ENCODE measurements around the gene CD44.

Gene CD44

DNA sequence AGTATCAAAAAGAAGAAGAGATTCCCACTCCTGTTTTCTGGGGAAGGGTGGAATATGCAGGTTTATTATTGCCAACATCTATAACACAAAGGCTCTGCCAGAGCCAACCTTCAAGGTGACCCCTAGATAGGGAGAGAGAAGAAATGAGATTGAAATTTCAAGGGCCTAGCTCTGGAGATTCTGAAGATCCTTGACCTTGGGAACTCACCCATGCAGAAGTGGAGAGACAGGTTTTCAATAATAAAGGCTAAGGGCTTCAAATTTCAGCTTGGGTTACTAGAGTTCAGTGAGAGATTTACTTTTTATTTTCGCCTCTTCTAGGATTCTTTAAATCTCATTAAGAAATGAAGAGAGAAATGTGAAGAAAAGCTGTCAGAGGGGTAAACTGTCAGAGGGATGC, 98.4 kb downstream of the CD44 start:
- H3K36me3 ChIP-seq (ENCODE audit: control insufficient read depth, low read length): no peaks in the 10 kb centered on the region
- H3K4me3 ChIP-seq (ENCODE audit: low read length): no peak overlapping the region
- H3K9me3 ChIP-seq (ENCODE audit: control insufficient read depth, insufficient read depth, low read length): no peaks in the 10 kb centered on the region
- TF ChIP-seq, protein P1, sequence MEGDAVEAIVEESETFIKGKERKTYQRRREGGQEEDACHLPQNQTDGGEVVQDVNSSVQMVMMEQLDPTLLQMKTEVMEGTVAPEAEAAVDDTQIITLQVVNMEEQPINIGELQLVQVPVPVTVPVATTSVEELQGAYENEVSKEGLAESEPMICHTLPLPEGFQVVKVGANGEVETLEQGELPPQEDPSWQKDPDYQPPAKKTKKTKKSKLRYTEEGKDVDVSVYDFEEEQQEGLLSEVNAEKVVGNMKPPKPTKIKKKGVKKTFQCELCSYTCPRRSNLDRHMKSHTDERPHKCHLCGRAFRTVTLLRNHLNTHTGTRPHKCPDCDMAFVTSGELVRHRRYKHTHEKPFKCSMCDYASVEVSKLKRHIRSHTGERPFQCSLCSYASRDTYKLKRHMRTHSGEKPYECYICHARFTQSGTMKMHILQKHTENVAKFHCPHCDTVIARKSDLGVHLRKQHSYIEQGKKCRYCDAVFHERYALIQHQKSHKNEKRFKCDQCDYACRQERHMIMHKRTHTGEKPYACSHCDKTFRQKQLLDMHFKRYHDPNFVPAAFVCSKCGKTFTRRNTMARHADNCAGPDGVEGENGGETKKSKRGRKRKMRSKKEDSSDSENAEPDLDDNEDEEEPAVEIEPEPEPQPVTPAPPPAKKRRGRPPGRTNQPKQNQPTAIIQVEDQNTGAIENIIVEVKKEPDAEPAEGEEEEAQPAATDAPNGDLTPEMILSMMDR (IDR thresholded peaks at IDR 0.05; ENCODE audit: low read depth, low read length, poor library complexity, severe bottlenecking): no peak
- TF ChIP-seq EZH2phosphoT487 (IDR thresholded peaks at IDR 0.05; ENCODE audit: borderline replicate concordance, low read length): no peak
- 0 out of 2 replicates have a peak, but pooled peaks cover 4% of the 10 kb centered on the region for H3K4me1 ChIP-seq (ENCODE audit: control insufficient read depth, low read length)
- H4K20me1 ChIP-seq (ENCODE audit: control insufficient read depth, insufficient read depth, low read depth, low read length): no peaks in the 10 kb centered on the region
- H3F3A ChIP-seq (ENCODE audit: control insufficient read depth, insufficient read depth): no peaks in the 10 kb centered on the region
- H3K27ac ChIP-seq (ENCODE audit: low read depth, low read length): no peak overlapping the region
- H3K4me2 ChIP-seq (ENCODE audit: low read length): no peak overlapping the region
- H3K79me2 ChIP-seq (ENCODE audit: control insufficient read depth, low read length): no peaks in the 10 kb centered on the region
- H3K27me3 ChIP-seq (ENCODE audit: control insufficient read depth, low read length): peaks cover 12% of the 10 kb centered on the region
- no peaks in the 10 kb centered on the region for H3K9me2 ChIP-seq (replicated peaks; ENCODE audit: control insufficient read depth, low read length)

DNA sequence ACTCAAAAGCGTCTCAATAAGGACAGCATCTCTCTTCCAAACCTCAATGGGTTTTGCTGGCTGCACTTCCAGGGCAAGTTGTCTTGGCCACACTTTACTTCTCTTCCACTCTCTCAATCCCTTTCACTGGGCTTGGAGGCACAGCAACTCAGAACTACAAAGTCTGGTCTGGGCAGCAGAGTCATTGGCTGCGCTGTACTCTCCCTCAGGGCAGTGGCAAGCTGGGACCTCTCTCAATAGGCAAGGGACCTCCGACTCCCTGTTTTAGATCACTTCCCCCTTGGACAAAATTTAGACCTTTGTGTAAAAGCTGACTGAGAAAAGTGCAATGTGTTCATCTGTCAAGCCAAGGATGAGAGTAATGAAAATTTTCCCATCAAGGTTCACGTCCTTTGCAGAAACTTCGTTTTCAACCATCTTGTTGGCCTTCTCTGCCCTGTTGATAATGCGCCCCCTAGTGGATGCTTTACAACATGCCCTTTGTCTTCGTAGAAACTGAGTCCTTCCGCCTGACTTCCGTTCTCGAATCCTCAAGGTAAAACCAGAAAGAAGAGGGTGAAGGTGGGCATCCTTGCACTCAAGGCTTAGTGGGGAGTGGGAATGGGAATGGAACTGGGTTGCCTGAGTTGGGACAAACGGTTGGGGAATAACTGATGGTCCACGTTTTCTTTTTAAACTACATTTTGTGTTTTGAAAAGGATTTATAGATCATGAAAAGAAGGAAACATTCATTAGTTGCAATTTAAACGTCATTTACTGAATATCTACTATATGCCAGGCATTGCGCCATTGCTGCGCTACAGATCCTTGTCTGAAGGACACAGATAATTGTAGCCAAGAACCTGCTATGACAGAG, 99.1 kb downstream of the CD44 start:
- TF ChIP-seq EZH2phosphoT487 (IDR thresholded peaks at IDR 0.05; ENCODE audit: borderline replicate concordance, low read length): no peak
- TF ChIP-seq, protein P1 (IDR thresholded peaks at IDR 0.05; ENCODE audit: low read depth, low read length, poor library complexity, severe bottlenecking): peak; percentile 95
- Histone ChIP-seq H3K27me3 (ENCODE audit: control insufficient read depth, low read length) (peaks cover 12% of the 10 kb centered on the region), H3K4me1 (ENCODE audit: control insufficient read depth, low read length) (0 out of 2 replicates have a peak, but pooled peaks cover 4% of the 10 kb centered on the region), H3K79me2 (ENCODE audit: control insufficient read depth, low read length) (no peaks in the 10 kb centered on the region), H3K4me3 (ENCODE audit: low read length) (no peak overlapping the region), H4K20me1 (ENCODE audit: control insufficient read depth, insufficient read depth, low read depth, low read length) (no peaks in the 10 kb centered on the region), H3K9me2 (replicated peaks; ENCODE audit: control insufficient read depth, low read length) (no peaks in the 10 kb centered on the region), H3F3A (ENCODE audit: control insufficient read depth, insufficient read depth) (no peaks in the 10 kb centered on the region), H3K36me3 (ENCODE audit: control insufficient read depth, low read length) (no peaks in the 10 kb centered on the region), H3K9me3 (ENCODE audit: control insufficient read depth, insufficient read depth, low read length) (no peaks in the 10 kb centered on the region), H3K27ac (ENCODE audit: low read depth, low read length) (no peak overlapping the region), H3K4me2 (ENCODE audit: low read length) (no peak overlapping the region)

DNA sequence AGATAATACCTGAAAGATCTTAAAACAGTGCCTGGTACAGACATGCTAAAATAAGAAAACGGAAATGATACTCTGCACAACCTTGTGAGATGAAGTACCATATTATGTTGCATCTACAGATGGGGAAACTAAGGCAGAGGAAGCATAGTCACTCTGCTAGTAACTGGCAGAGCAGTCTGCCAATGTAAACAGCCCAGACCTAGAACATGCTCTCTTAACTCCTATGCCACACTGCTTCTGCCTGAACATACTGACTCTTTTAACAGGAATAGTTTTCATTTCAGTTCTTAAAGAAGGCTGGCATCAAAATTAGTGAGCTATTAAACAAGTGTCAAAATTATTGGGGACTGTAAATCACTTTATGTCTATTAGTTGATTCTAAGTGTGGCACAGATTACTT, 99.9 kb downstream of the CD44 start:
- Histone ChIP-seq H3K9me2 (replicated peaks; ENCODE audit: control insufficient read depth, low read length) (no peaks in the 10 kb centered on the region), H3K4me3 (ENCODE audit: low read length) (no peak overlapping the region), H3K9me3 (ENCODE audit: control insufficient read depth, insufficient read depth, low read length) (no peaks in the 10 kb centered on the region), H3K4me2 (ENCODE audit: low read length) (no peak overlapping the region), H3K4me1 (ENCODE audit: control insufficient read depth, low read length) (0 out of 2 replicates have a peak, but pooled peaks cover 4% of the 10 kb centered on the region), H3F3A (ENCODE audit: control insufficient read depth, insufficient read depth) (no peaks in the 10 kb centered on the region), H3K27ac (ENCODE audit: low read depth, low read length) (no peak overlapping the region), H3K79me2 (ENCODE audit: control insufficient read depth, low read length) (no peaks in the 10 kb centered on the region), H3K27me3 (ENCODE audit: control insufficient read depth, low read length) (peaks cover 12% of the 10 kb centered on the region), H3K36me3 (ENCODE audit: control insufficient read depth, low read length) (no peaks in the 10 kb centered on the region), H4K20me1 (ENCODE audit: control insufficient read depth, insufficient read depth, low read depth, low read length) (no peaks in the 10 kb centered on the region)
- TF ChIP-seq, protein P1 (IDR thresholded peaks at IDR 0.05; ENCODE audit: low read depth, low read length, poor library complexity, severe bottlenecking): no peak
